Measurements from ENCODE around the gene ABCC8. TPM values are rescaled to one million over a fixed set of nuclear protein-coding genes. Genes with fewer than 3 reads are reported as not detected.

Gene ABCC8
- total and polyA plus RNA-seq, 9 of the 15 experiments (the other 6 are each of a cell fraction or from before 2014, with no cell fraction given) = not detected

GRCh38 chr11:17353821-17354600 is 122.6 kb downstream of the ABCC8 start (continued):
- TF ChIP-seq, protein P1, sequence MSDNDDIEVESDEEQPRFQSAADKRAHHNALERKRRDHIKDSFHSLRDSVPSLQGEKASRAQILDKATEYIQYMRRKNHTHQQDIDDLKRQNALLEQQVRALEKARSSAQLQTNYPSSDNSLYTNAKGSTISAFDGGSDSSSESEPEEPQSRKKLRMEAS (CRISPR knock-in tag; IDR thresholded peaks at IDR 0.05) = no peak
- TF ChIP-seq E2F3 (CRISPR knock-in tag; IDR thresholded peaks at IDR 0.05) (no peak), BRCA1 (IDR thresholded peaks at IDR 0.05) (no peak), BRCA1 (CRISPR knock-in tag; IDR thresholded peaks at IDR 0.05) (no peak), GTF2F1 (IDR thresholded peaks at IDR 0.05; ENCODE audit: low read depth, low read length) (no peak), ATF6 (CRISPR knock-in tag; IDR thresholded peaks at IDR 0.05) (no peak), ZNF408 (CRISPR knock-in tag; IDR thresholded peaks at IDR 0.05; ENCODE audit: low read depth) (no peak), GABPA (tag; conservative IDR thresholded peaks at IDR 0.05; ENCODE audit: low read depth) (0 out of 2 replicates have a peak, but pooled peaks have one; percentile 39), ZNF717 (CRISPR knock-in tag; IDR thresholded peaks at IDR 0.05) (no peak), ZNF766 (CRISPR knock-in tag; conservative IDR thresholded peaks at IDR 0.05) (0 out of 2 replicates have a peak, but pooled peaks have one; percentile 6), ZZZ3 (IDR thresholded peaks at IDR 0.05) (no peak), SUPT5H (IDR thresholded peaks at IDR 0.05) (0 out of 2 replicates have a peak, but pooled peaks have one; percentile 45), ARID1B (IDR thresholded peaks at IDR 0.05) (no peak), PTBP1 (IDR thresholded peaks at IDR 0.05; ENCODE audit: low read depth, low read length) (no peak), HMG20A (CRISPR knock-in tag; conservative IDR thresholded peaks at IDR 0.05) (no peak), TFE3 (CRISPR knock-in tag; IDR thresholded peaks at IDR 0.05) (no peak), BCOR (IDR thresholded peaks at IDR 0.05) (no peak), POLR2AphosphoS5 (IDR thresholded peaks at IDR 0.05; ENCODE audit: control insufficient read depth, insufficient read depth, low read depth, low read length) (no peak), FOXA1 (IDR thresholded peaks at IDR 0.05; ENCODE audit: borderline replicate concordance) (no peak), GATAD2A (IDR thresholded peaks at IDR 0.05) (no peak), SMARCA4 (IDR thresholded peaks at IDR 0.05) (no peak), TCF7 (IDR thresholded peaks at IDR 0.05; ENCODE audit: borderline replicate concordance) (no peak), ZNF184 (CRISPR knock-in tag; IDR thresholded peaks at IDR 0.05) (no peak)
- TF ChIP-seq, protein P2, sequence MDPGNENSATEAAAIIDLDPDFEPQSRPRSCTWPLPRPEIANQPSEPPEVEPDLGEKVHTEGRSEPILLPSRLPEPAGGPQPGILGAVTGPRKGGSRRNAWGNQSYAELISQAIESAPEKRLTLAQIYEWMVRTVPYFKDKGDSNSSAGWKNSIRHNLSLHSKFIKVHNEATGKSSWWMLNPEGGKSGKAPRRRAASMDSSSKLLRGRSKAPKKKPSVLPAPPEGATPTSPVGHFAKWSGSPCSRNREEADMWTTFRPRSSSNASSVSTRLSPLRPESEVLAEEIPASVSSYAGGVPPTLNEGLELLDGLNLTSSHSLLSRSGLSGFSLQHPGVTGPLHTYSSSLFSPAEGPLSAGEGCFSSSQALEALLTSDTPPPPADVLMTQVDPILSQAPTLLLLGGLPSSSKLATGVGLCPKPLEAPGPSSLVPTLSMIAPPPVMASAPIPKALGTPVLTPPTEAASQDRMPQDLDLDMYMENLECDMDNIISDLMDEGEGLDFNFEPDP (CRISPR knock-in tag; IDR thresholded peaks at IDR 0.05) = no peak
- TF ChIP-seq, protein P3, sequence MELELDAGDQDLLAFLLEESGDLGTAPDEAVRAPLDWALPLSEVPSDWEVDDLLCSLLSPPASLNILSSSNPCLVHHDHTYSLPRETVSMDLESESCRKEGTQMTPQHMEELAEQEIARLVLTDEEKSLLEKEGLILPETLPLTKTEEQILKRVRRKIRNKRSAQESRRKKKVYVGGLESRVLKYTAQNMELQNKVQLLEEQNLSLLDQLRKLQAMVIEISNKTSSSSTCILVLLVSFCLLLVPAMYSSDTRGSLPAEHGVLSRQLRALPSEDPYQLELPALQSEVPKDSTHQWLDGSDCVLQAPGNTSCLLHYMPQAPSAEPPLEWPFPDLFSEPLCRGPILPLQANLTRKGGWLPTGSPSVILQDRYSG (tag; conservative IDR thresholded peaks at IDR 0.05; ENCODE audit: low read depth) = no peak
